IMR-90 (cell line): Measurements from ENCODE around the gene ATRN. TPM values are rescaled to one million over a fixed set of nuclear protein-coding genes. Genes with fewer than 3 reads are reported as not detected.

Experiments
- ATAC-seq: fragments of 200-7000 bp; cut with Tn5 transposase; 2 replicates; pipeline ENCODE4 v1.9.1; 2020; ENCODE audit warnings: low read depth, mild to moderate bottlenecking, moderate library complexity
- BruUV-seq: library from RNA; stranded (reverse); fragments of 400-500 nt; replicated peaks from 2 replicates; lab custom pipeline; 2021; lab: Mats Ljungman, UMichigan
- CTCF ChIA-PET: fragments of 300-600 bp; formaldehyde crosslinking; extraction: SDS; loops from one replicate; lab custom pipeline; 2021; ENCODE audit warnings: antibody characterized with exemption; lab: Yijun Ruan, JAX
- POLR2A ChIA-PET: fragments of 300-600 bp; sonication (Branson Sonifier 250); formaldehyde crosslinking; loops from one replicate; lab custom pipeline; 2022; ENCODE audit warnings: antibody characterized with exemption; ENCODE audit not compliant: unreplicated experiment; lab: Charles Lee
- DNase-seq: peaks from one replicate; pipeline ENCODE4 v3.0.0; 2013
- H2AFZ ChIP-seq: replicated peaks from 2 replicates; pipeline ENCODE3; 2013; ENCODE audit warnings: low read length, mild to moderate bottlenecking; ENCODE audit not compliant: poor library complexity
- H2AK5ac ChIP-seq: 2 replicates; pipeline ENCODE4 v1.6.1; 2013; ENCODE audit warnings: low read depth, low read length, inconsistent platforms
- H2AK9ac ChIP-seq: replicated peaks from 2 replicates; pipeline ENCODE3; 2013; ENCODE audit warnings: mild to moderate bottlenecking, low read depth, low read length, moderate library complexity; ENCODE audit not compliant: poor library complexity
- H2BK120ac ChIP-seq: 2 replicates; pipeline ENCODE4 v1.6.1; 2013; ENCODE audit warnings: low read depth, low read length, inconsistent platforms
- H2BK15ac ChIP-seq: 3 replicates; pipeline ENCODE4 v1.6.1; 2013; ENCODE audit warnings: low read depth, low read length, inconsistent platforms
- H2BK20ac ChIP-seq: 2 replicates; pipeline ENCODE4 v1.6.1; 2013; ENCODE audit warnings: low read depth, mild to moderate bottlenecking, inconsistent platforms, low read length, moderate library complexity
- H2BK5ac ChIP-seq: 2 replicates; pipeline ENCODE4 v1.6.1; 2013; ENCODE audit warnings: mild to moderate bottlenecking, low read depth, low read length, inconsistent platforms; ENCODE audit not compliant: poor library complexity, severe bottlenecking
- H3K14ac ChIP-seq: replicated peaks from 2 replicates; pipeline ENCODE4 v1.6.1; 2013; ENCODE audit warnings: low read depth, low read length, inconsistent platforms
- H3K18ac ChIP-seq: 2 replicates; pipeline ENCODE4 v1.6.1; 2013; ENCODE audit warnings: low read depth, low read length, control low read depth
- H3K23ac ChIP-seq: 2 replicates; pipeline ENCODE4 v1.6.1; 2013; ENCODE audit warnings: low read depth, low read length, inconsistent platforms
- H3K27ac ChIP-seq: 2 replicates; pipeline ENCODE4 v1.5.1; 2013; ENCODE audit warnings: mild to moderate bottlenecking, control low read depth, low read length; ENCODE audit not compliant: insufficient read depth
- H3K27me3 ChIP-seq: 2 replicates; pipeline ENCODE4 v1.6.1; 2013; ENCODE audit warnings: low read length; ENCODE audit not compliant: control insufficient read depth, insufficient read depth
- H3K36me3 ChIP-seq: 2 replicates; pipeline ENCODE4 v1.6.1; 2013; ENCODE audit warnings: low read length, mixed read lengths; ENCODE audit not compliant: control insufficient read depth, insufficient read depth
- H3K4ac ChIP-seq: 2 replicates; pipeline ENCODE4 v1.6.1; 2013; ENCODE audit warnings: low read depth, low read length, inconsistent platforms
- H3K4me1 ChIP-seq: 2 replicates; pipeline ENCODE4 v1.6.1; 2013; ENCODE audit warnings: low read length, mixed read lengths; ENCODE audit not compliant: control insufficient read depth, insufficient read depth
- H3K4me2 ChIP-seq: 2 replicates; pipeline ENCODE4 v1.6.1; 2013; ENCODE audit warnings: low read depth, mild to moderate bottlenecking, control low read depth, low read length, moderate library complexity
- H3K4me3 ChIP-seq: 2 replicates; pipeline ENCODE4 v1.5.1; 2013; ENCODE audit warnings: low read depth, mild to moderate bottlenecking, control low read depth, low read length, moderate library complexity; ENCODE audit not compliant: insufficient read depth
- H3K56ac ChIP-seq: 2 replicates; pipeline ENCODE4 v1.6.1; 2013; ENCODE audit warnings: low read length, inconsistent platforms; ENCODE audit not compliant: insufficient read depth; ENCODE audit errors: extremely low read depth
- H3K79me1 ChIP-seq, 2 experiments: 2 replicates each; pipeline ENCODE4 v1.6.1; 2013; ENCODE audit warnings: low read length in 2 of 2, inconsistent platforms in 1 of 2, low read depth in 1 of 2
- H3K9ac ChIP-seq: 2 replicates; pipeline ENCODE4 v1.6.1; 2013; ENCODE audit warnings: low read depth, low read length, control low read depth
- H3K9me1 ChIP-seq: 2 replicates; pipeline ENCODE4 v1.6.1; 2013; ENCODE audit warnings: low read length, inconsistent platforms; ENCODE audit not compliant: insufficient read depth
- H3K9me3 ChIP-seq: 2 replicates; pipeline ENCODE4 v1.6.1; 2013; ENCODE audit warnings: low read length; ENCODE audit not compliant: control insufficient read depth, insufficient read depth
- H4K20me1 ChIP-seq: 2 replicates; pipeline ENCODE4 v1.6.1; 2013; ENCODE audit warnings: low read length, inconsistent platforms; ENCODE audit not compliant: insufficient read depth
- H4K5ac ChIP-seq: 2 replicates; pipeline ENCODE4 v1.6.1; 2013; ENCODE audit warnings: mild to moderate bottlenecking, low read depth, low read length, control low read depth
- H4K8ac ChIP-seq, 2 experiments: 2 replicates each; pipeline ENCODE4 v1.6.1; 2013; ENCODE audit warnings: low read depth in 2 of 2, low read length in 2 of 2, control low read depth in 1 of 2, inconsistent platforms in 1 of 2
- H4K91ac ChIP-seq: 2 replicates; pipeline ENCODE4 v1.6.1; 2013; ENCODE audit warnings: low read depth, low read length, inconsistent platforms; ENCODE audit not compliant: insufficient read depth
- BHLHE40 ChIP-seq: fragments of 150-350 bp; IDR thresholded peaks from 2 replicates; pipeline ENCODE4 v1.6.1; 2016; ENCODE audit warnings: mild to moderate bottlenecking, low read depth, low read length
- CEBPB ChIP-seq: IDR thresholded peaks from 2 replicates; pipeline ENCODE4 v1.6.1; 2012; ENCODE audit warnings: low read depth, low read length, improper control_type of control experiment
- CHD1 ChIP-seq: IDR thresholded peaks from 2 replicates; pipeline ENCODE4 v1.6.1; 2012; ENCODE audit warnings: low read depth, low read length, improper control_type of control experiment
- FOS ChIP-seq: fragments of 150-350 bp; IDR thresholded peaks from 2 replicates; pipeline ENCODE4 v1.6.1; 2016; ENCODE audit warnings: low read depth, low read length
- MAZ ChIP-seq: IDR thresholded peaks from 2 replicates; pipeline ENCODE4 v1.6.1; 2012; ENCODE audit warnings: low read depth, mild to moderate bottlenecking, low read length, improper control_type of control experiment, moderate library complexity, borderline replicate concordance
- MXI1 ChIP-seq: IDR thresholded peaks from 2 replicates; pipeline ENCODE4 v1.6.1; 2012; ENCODE audit warnings: low read depth, mild to moderate bottlenecking, low read length, moderate library complexity, borderline replicate concordance
- NFE2L2 ChIP-seq: fragments of 150-350 bp; IDR thresholded peaks from 2 replicates; pipeline ENCODE4 v1.6.1; 2016; ENCODE audit warnings: low read depth, mild to moderate bottlenecking, low read length
- RAD21 ChIP-seq: IDR thresholded peaks from 2 replicates; pipeline ENCODE4 v1.6.1; 2012; ENCODE audit warnings: low read length, improper control_type of control experiment
- RCOR1 ChIP-seq: IDR thresholded peaks from 2 replicates; pipeline ENCODE4 v1.6.1; 2012; ENCODE audit warnings: mild to moderate bottlenecking, low read length, improper control_type of control experiment; ENCODE audit not compliant: insufficient replicate concordance
- RFX5 ChIP-seq: IDR thresholded peaks from 2 replicates; pipeline ENCODE4 v1.8.0; 2012; ENCODE audit warnings: low read depth, mild to moderate bottlenecking, low read length, moderate library complexity
- SMC3 ChIP-seq: fragments of 150-350 bp; IDR thresholded peaks from 2 replicates; pipeline ENCODE4 v1.6.1; 2016; ENCODE audit warnings: low read depth, mild to moderate bottlenecking, antibody characterized with exemption, low read length, moderate library complexity
- WGBS, 2 experiments: methylation state at CpG; one replicate each; pipeline versions ENCODE4 v1.1.5 to v1.1.7; 2013; ENCODE audit warnings: missing lambda C conversion rate in 2 of 2; ENCODE audit not compliant: insufficient read length in 1 of 2; ENCODE audit errors: extremely low coverage in 2 of 2; 5-methylcytosine and 5-hydroxymethylcytosine counted together
- dilution Hi-C: fragments of 300-500 bp; cut with HindIII; formaldehyde crosslinking; loops from one replicate; pipeline ENCODE4 v1.14.3; 2018; ENCODE audit warnings: low sequenced_read_pairs; ENCODE audit not compliant: unreplicated experiment
- in situ Hi-C: fragments of 300-500 bp; cut with MboI; formaldehyde crosslinking; loops from 3 replicates; pipeline ENCODE4 v1.14.3; 2019; ENCODE audit warnings: low sequenced_read_pairs, inconsistent platforms, mixed read lengths
- intact Hi-C: fragments of 100-400 bp; cut with micrococcal nuclease; formaldehyde crosslinking; loops from 2 replicates; pipeline ENCODE4 v1.10.0; 2022
- polyA plus RNA-seq, 3 experiments: library from polyadenylated mRNA; depleted of rRNA; stranded (reverse); fragments of >200 nt; gene quantifications; 2 replicates each; pipeline ENCODE4 v1.2.3, GENCODE V29; 2012; ENCODE audit warnings: low replicate concordance in 1 of 3
- total RNA-seq: library from RNA; depleted of rRNA; stranded (reverse); fragments of >200 nt; gene quantifications from 2 replicates; pipeline ENCODE4 v1.2.3, GENCODE V29; 2012
- TF ChIP-seq, protein P1 (sequence below): fragments of 150-350 bp; IDR thresholded peaks from 2 replicates; pipeline ENCODE4 v1.6.1; 2016; ENCODE audit warnings: low read depth, mild to moderate bottlenecking, low read length, moderate library complexity, borderline replicate concordance
- TF ChIP-seq, protein P2 (sequence below): fragments of 150-350 bp; IDR thresholded peaks from 2 replicates; pipeline ENCODE4 v1.6.1; 2017; ENCODE audit warnings: mild to moderate bottlenecking, antibody characterized with exemption, low read length, low read depth
- TF ChIP-seq, protein P3 (sequence below): conservative IDR thresholded peaks from 2 replicates; pipeline ENCODE4 v1.5.1; 2012; ENCODE audit warnings: mild to moderate bottlenecking, low read depth, low read length, improper control_type of control experiment

Gene ATRN
- total and polyA plus RNA-seq, 2 of the 4 experiments (the other 2 are of a cell fraction), result 32.3 to 46.2 TPM

DNA sequence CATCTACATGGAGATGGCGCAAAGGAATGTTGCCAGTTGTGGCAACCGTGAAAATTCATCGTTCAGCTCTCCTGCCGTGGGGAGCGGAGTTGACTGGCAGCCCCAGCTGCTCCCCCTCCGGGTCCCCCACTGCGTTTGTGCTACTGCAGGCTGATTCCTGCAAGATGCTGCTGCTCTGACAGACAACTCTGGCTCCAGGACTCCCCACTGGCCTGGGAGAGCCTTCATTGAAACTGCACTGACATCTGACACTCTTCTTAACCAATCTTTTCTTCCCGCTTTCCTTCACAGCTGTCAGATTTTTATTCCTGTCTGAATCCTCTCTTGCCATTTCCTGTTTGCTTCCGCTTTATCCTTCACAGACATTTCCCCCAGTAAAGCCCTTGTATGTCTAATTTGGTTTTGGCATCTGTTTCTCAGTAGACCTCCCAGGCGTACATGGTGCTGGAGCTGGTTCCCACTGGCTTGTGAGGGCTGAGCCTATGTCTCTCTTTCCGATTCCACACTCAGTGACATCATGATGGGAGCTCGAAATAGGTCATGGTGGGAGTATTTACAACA lies 9.5 kb upstream of the ATRN start:
- dilution Hi-C loops, result no loop called here

More for the DNA sequence above, 9.5 kb upstream of the ATRN start:
- Histone ChIP-seq H3K79me1 (no peaks in the 10 kb centered on the region), H2BK15ac (no peak overlapping the region), H3K4me3 (no peak overlapping the region), H2AK9ac (no peak overlapping the region), H2AK5ac (no peak overlapping the region), H3K14ac (no peak overlapping the region), H3K4me2 (peak overlapping the region; percentile 4; the same call in 1 of the 2 replicates), H4K91ac (no peak overlapping the region), H2BK5ac (no peak overlapping the region), H3K56ac (no peak overlapping the region), H3K27me3 (peaks cover 22% of the 10 kb centered on the region), H2BK20ac (no peak overlapping the region), H4K5ac (no peak overlapping the region), H4K20me1 (no peaks in the 10 kb centered on the region), H3K36me3 (no peaks in the 10 kb centered on the region), H3K23ac (no peak overlapping the region), H3K9ac (no peak overlapping the region), H3K9me1 (no peaks in the 10 kb centered on the region), H2BK120ac (no peak overlapping the region), H3K18ac (no peak overlapping the region), H3K4me1 (no peaks in the 10 kb centered on the region), H3K9me3 (no peaks in the 10 kb centered on the region), H4K8ac (no peak overlapping the region), H2AFZ (peak overlapping the region; percentile 46), H3K4ac (no peak overlapping the region), H3K27ac (no peak overlapping the region)
- DNase-seq (peak; percentile 49), ATAC-seq (peak; percentile 67)
- intact Hi-C loops (no loop called here), in situ Hi-C loops (no loop called here)
- TF ChIP-seq MAZ (no peak), MXI1 (no peak), CEBPB (no peak), RFX5 (no peak), BHLHE40 (no peak), FOS (no peak), NFE2L2 (no peak), RCOR1 (no peak), SMC3 (no peak), RAD21 (no peak), CHD1 (no peak)
- TF ChIP-seq, protein P1, sequence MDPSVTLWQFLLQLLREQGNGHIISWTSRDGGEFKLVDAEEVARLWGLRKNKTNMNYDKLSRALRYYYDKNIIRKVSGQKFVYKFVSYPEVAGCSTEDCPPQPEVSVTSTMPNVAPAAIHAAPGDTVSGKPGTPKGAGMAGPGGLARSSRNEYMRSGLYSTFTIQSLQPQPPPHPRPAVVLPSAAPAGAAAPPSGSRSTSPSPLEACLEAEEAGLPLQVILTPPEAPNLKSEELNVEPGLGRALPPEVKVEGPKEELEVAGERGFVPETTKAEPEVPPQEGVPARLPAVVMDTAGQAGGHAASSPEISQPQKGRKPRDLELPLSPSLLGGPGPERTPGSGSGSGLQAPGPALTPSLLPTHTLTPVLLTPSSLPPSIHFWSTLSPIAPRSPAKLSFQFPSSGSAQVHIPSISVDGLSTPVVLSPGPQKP, result no peak
- TF ChIP-seq, protein P2, sequence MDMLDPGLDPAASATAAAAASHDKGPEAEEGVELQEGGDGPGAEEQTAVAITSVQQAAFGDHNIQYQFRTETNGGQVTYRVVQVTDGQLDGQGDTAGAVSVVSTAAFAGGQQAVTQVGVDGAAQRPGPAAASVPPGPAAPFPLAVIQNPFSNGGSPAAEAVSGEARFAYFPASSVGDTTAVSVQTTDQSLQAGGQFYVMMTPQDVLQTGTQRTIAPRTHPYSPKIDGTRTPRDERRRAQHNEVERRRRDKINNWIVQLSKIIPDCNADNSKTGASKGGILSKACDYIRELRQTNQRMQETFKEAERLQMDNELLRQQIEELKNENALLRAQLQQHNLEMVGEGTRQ, result no peak
- TF ChIP-seq, protein P3, sequence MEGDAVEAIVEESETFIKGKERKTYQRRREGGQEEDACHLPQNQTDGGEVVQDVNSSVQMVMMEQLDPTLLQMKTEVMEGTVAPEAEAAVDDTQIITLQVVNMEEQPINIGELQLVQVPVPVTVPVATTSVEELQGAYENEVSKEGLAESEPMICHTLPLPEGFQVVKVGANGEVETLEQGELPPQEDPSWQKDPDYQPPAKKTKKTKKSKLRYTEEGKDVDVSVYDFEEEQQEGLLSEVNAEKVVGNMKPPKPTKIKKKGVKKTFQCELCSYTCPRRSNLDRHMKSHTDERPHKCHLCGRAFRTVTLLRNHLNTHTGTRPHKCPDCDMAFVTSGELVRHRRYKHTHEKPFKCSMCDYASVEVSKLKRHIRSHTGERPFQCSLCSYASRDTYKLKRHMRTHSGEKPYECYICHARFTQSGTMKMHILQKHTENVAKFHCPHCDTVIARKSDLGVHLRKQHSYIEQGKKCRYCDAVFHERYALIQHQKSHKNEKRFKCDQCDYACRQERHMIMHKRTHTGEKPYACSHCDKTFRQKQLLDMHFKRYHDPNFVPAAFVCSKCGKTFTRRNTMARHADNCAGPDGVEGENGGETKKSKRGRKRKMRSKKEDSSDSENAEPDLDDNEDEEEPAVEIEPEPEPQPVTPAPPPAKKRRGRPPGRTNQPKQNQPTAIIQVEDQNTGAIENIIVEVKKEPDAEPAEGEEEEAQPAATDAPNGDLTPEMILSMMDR, result no peak
- ChIA-PET CTCF (no interaction called here), POLR2A (no interaction called here)
- WGBS, 2 experiments, result 23% methylated on average over 5 of the region's 12 CpGs; no CpG with 5 or more reads in 1 of the 2 experiments
- no TSS peak for BruUV-seq
